ENCODE measurements around the gene ESPNL.

ESPNL gene

GRCh38 chr2:238180554-238180953, 80.4 kb downstream of the ESPNL start:
- Mint-ChIP-seq H3K27ac (no peak overlapping the region), H3K27me3 (ENCODE audit: low read depth, poor library complexity) (no peaks in the 10 kb centered on the region), H3K4me1 (peaks cover 23% of the 10 kb centered on the region), H3K9me3 (no peaks in the 10 kb centered on the region), H3K36me3 (ENCODE audit: low read depth) (peaks cover 79% of the 10 kb centered on the region), H3K4me3 (no peak overlapping the region)
- TF ChIP-seq, protein P1, sequence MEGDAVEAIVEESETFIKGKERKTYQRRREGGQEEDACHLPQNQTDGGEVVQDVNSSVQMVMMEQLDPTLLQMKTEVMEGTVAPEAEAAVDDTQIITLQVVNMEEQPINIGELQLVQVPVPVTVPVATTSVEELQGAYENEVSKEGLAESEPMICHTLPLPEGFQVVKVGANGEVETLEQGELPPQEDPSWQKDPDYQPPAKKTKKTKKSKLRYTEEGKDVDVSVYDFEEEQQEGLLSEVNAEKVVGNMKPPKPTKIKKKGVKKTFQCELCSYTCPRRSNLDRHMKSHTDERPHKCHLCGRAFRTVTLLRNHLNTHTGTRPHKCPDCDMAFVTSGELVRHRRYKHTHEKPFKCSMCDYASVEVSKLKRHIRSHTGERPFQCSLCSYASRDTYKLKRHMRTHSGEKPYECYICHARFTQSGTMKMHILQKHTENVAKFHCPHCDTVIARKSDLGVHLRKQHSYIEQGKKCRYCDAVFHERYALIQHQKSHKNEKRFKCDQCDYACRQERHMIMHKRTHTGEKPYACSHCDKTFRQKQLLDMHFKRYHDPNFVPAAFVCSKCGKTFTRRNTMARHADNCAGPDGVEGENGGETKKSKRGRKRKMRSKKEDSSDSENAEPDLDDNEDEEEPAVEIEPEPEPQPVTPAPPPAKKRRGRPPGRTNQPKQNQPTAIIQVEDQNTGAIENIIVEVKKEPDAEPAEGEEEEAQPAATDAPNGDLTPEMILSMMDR (IDR thresholded peaks at IDR 0.05): no peak
- no peak for DNase-seq

DNA sequence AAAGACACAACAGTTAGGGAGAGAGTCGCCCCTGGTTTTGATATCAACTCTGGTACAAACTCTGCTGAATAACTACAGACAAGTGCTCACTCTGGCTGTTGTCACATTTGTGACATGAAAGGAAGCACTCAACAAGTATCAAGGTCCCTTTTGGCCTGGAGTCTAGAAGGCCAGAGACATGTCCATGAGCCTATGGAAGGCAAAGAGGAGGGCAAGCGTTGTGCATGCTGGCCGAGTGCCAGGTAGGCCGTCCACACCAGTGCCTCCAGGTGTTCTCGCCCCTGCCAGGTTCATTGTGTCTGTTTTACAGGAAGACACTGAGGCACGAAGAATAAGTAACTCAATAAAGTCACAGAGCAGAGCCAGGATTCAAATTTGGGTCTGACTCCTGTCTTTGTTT, 82.2 kb downstream of the ESPNL start:
- Mint-ChIP-seq H3K27ac (no peak overlapping the region), H3K4me1 (peaks cover 30% of the 10 kb centered on the region), H3K27me3 (ENCODE audit: low read depth, poor library complexity) (no peaks in the 10 kb centered on the region), H3K4me3 (no peak overlapping the region), H3K9me3 (no peaks in the 10 kb centered on the region), H3K36me3 (ENCODE audit: low read depth) (peaks cover 85% of the 10 kb centered on the region)
- TF ChIP-seq, protein P1 (IDR thresholded peaks at IDR 0.05): no peak
- DNase-seq: no peak

All from nephron progenitor cell (in vitro differentiated cells).